ENCODE measurements around the gene PILRA.

GRCh38 chr7:100400041-100400440 is 26.8 kb downstream of the PILRA start:
- TF ChIP-seq CTCF (IDR thresholded peaks at IDR 0.05), result no peak
- TF ChIP-seq POLR2A (IDR thresholded peaks at IDR 0.05), result no peak

All from tibial nerve (tissue), 3 donors.